Esophagus muscularis mucosa (tissue), 4 donors: ENCODE measurements around the gene FER. TPM values are rescaled to one million over a fixed set of nuclear protein-coding genes. Genes with fewer than 3 reads are reported as not detected.

Experiments
- DNase-seq: peaks from one replicate; pipeline ENCODE4 v3.0.0-alpha.2; 2017; ENCODE audit errors: extremely low spot score
- H3K27ac ChIP-seq, 4 donors: fragments of 200-600 bp; sonication (generic); replicated peaks in 1 of 4; 1 replicate in 3 of 4; 2 replicates in 1 of 4; pipeline ENCODE4 v1.5.1; 2016 to 2019; ENCODE audit warnings: mild to moderate bottlenecking in 1 of 4
- H3K27me3 ChIP-seq, 4 donors: fragments of 200-600 bp; sonication (generic); one replicate each; pipeline versions ENCODE4 v1.5.1 to v1.6.0; 2016 to 2019
- H3K36me3 ChIP-seq, 4 donors: fragments of 200-600 bp; sonication (generic); one replicate each; pipeline ENCODE4 v1.5.1; 2016 to 2019
- H3K4me1 ChIP-seq, 4 donors: fragments of 200-600 bp; sonication (generic); one replicate each; pipeline ENCODE4 v1.5.1; 2016 to 2019
- H3K4me3 ChIP-seq, 4 donors: fragments of 200-600 bp; sonication (generic); 1 replicate in 2 of 4; 2 replicates in 2 of 4; pipeline ENCODE4 v1.5.1; 2016 to 2019; ENCODE audit warnings: mild to moderate bottlenecking in 4 of 4, moderate library complexity in 1 of 4
- H3K9me3 ChIP-seq, 4 donors: fragments of 200-600 bp; sonication (generic); 1 replicate in 3 of 4; 2 replicates in 1 of 4; pipeline ENCODE4 v1.5.1; 2016 to 2019
- CTCF ChIP-seq, 3 experiments: fragments of 200-600 bp in 2 of 3; fragments of 450-650 bp in 1 of 3; sonication (generic) in 2 of 3; IDR thresholded peaks; one replicate each; pipeline ENCODE4 v1.5.1; 2017 to 2019; ENCODE audit warnings: antibody characterized with exemption in 3 of 3, mild to moderate bottlenecking in 2 of 3, moderate library complexity in 1 of 3
- EP300 ChIP-seq: sonication (generic); formaldehyde crosslinking; IDR thresholded peaks from one replicate; pipeline ENCODE4 v1.6.1; 2017; ENCODE audit warnings: antibody characterized with exemption
- POLR2A ChIP-seq: fragments of 450-650 bp; IDR thresholded peaks from one replicate; pipeline ENCODE4 v1.6.1; 2017; ENCODE audit warnings: antibody characterized with exemption, moderate library complexity, mild to moderate bottlenecking, low read depth
- POLR2AphosphoS5 ChIP-seq, 2 donors: sonication (generic); formaldehyde crosslinking; IDR thresholded peaks; one replicate each; pipeline ENCODE4 v1.6.1; 2017; ENCODE audit warnings: antibody characterized with exemption in 2 of 2
- WGBS: methylation state at CpG from one replicate; pipeline ENCODE4 v1.1.5; 2018; 5-methylcytosine and 5-hydroxymethylcytosine counted together
- intact Hi-C: fragments of 100-400 bp; cut with DNase I; formaldehyde crosslinking; loops from one replicate; pipeline ENCODE4 v1.15.1; 2023
- total RNA-seq, 4 donors: library from RNA; depleted of rRNA; stranded (reverse); fragments of >200 nt; gene quantifications; one replicate each; pipeline versions ENCODE4 v1.1.0 to v1.2.1, GENCODE V29; 2016

FER gene
- total RNA-seq, 4 donors from 2014 or later: 17.6 to 32.8 (median 25.4) TPM

- Histone ChIP-seq H3K27ac (no peak overlapping the region), H3K36me3 (no peaks in the 10 kb centered on the region), H3K4me1 (no peaks in the 10 kb centered on the region), H3K27me3 (no peaks in the 10 kb centered on the region), H3K9me3 (no peaks in the 10 kb centered on the region), H3K4me3 (no peak overlapping the region)
- intact Hi-C loops: no loop called here
- TF ChIP-seq CTCF (IDR thresholded peaks at IDR 0.05) (no peak), POLR2A (no peak), POLR2AphosphoS5 (IDR thresholded peaks at IDR 0.05) (no peak), EP300 (no peak)
- 78% methylated on average over 3 of the region's 3 CpGs for WGBS
- DNase-seq: no peak
Measured at GRCh38 chr5:108945094-108945493, 197.4 kb downstream of the FER start.

- TF ChIP-seq POLR2AphosphoS5 (IDR thresholded peaks at IDR 0.05) (no peak), POLR2A (no peak), EP300 (no peak), CTCF (IDR thresholded peaks at IDR 0.05) (no peak)
- no peaks in the 10 kb centered on the region for H3K4me1 ChIP-seq
- H3K9me3 ChIP-seq: no peaks in the 10 kb centered on the region
- 95% methylated on average over 1 of the region's 1 CpG for WGBS
- no peak for DNase-seq
- no peaks in the 10 kb centered on the region for H3K27me3 ChIP-seq
- H3K36me3 ChIP-seq: no peaks in the 10 kb centered on the region
- H3K4me3 ChIP-seq: no peak overlapping the region
- no peak overlapping the region for H3K27ac ChIP-seq
- intact Hi-C loops: no loop called here
Measured at GRCh38 chr5:108946008-108946407, 198.3 kb downstream of the FER start.

GRCh38 chr5:108947164-108947563 lies 199.5 kb downstream of the FER start:
- no peaks in the 10 kb centered on the region for H3K4me1 ChIP-seq
- no peaks in the 10 kb centered on the region for H3K36me3 ChIP-seq
- no peaks in the 10 kb centered on the region for H3K27me3 ChIP-seq
- 96% methylated on average over 1 of the region's 1 CpG for WGBS
- no peak overlapping the region for H3K4me3 ChIP-seq
- intact Hi-C loops: no loop called here
- no peak for TF ChIP-seq CTCF (IDR thresholded peaks at IDR 0.05)
- TF ChIP-seq POLR2A: no peak
- no peak for TF ChIP-seq EP300
- no peak for TF ChIP-seq POLR2AphosphoS5 (IDR thresholded peaks at IDR 0.05)
- H3K9me3 ChIP-seq: no peaks in the 10 kb centered on the region
- DNase-seq: no peak
- no peak overlapping the region for H3K27ac ChIP-seq

DNA sequence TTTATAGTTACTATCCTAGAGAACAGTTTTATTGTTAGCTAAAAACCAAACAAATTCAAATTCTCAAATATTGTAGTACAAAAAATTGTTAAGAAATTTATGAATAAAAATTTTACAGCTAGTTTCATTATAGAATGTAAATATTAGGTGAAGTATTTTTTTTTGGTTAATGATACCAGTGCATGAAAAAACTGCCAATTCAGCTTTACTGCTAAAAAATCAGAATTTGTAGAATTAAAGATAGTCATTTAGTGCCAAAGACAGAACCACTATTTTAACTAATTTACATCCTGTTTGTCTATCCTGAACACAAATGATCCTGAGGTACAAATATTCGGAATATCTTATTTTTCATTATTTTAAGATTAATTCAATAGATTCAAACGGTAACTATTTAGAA lies 202.6 kb downstream of the FER start:
- WGBS: over 99% methylated on average over 2 of the region's 2 CpGs
- Histone ChIP-seq H3K27ac (no peak overlapping the region), H3K4me3 (no peak overlapping the region), H3K27me3 (no peaks in the 10 kb centered on the region), H3K4me1 (no peaks in the 10 kb centered on the region), H3K36me3 (no peaks in the 10 kb centered on the region), H3K9me3 (no peaks in the 10 kb centered on the region)
- DNase-seq: no peak
- TF ChIP-seq EP300 (no peak), POLR2AphosphoS5 (IDR thresholded peaks at IDR 0.05) (no peak), CTCF (IDR thresholded peaks at IDR 0.05) (no peak), POLR2A (no peak)
- intact Hi-C loops: no loop called here

GRCh38 chr5:108953940-108954339 lies 206.2 kb downstream of the FER start:
- intact Hi-C loops: no loop called here
- TF ChIP-seq EP300: no peak
- TF ChIP-seq POLR2A: no peak
- no peak for TF ChIP-seq CTCF (IDR thresholded peaks at IDR 0.05)
- no peak for TF ChIP-seq POLR2AphosphoS5 (IDR thresholded peaks at IDR 0.05)

More at GRCh38 chr5:108953940-108954339, 206.2 kb downstream of the FER start:
- H3K4me3 ChIP-seq: no peak overlapping the region
- DNase-seq: no peak
- no peaks in the 10 kb centered on the region for H3K36me3 ChIP-seq
- H3K4me1 ChIP-seq: no peaks in the 10 kb centered on the region
- no peaks in the 10 kb centered on the region for H3K9me3 ChIP-seq
- no peak overlapping the region for H3K27ac ChIP-seq
- no peaks in the 10 kb centered on the region for H3K27me3 ChIP-seq
